GM19043 (cell line): Measurements from ENCODE around the gene SSU72.
"Not testable (repeated sequence)": the region's sequence is repeated elsewhere in the genome, so short reads cannot be mapped to it uniquely, and the experiment has no call there.

Experiments used
- ATAC-seq: cut with Tn5 transposase; IDR thresholded peaks from one replicate; pipeline ENCODE4 v1.9.1; 2021; ENCODE audit warnings: low read depth; ENCODE audit not compliant: unreplicated experiment

Gene SSU72

GRCh38 chr1:1597275-1597930 lies 22.7 kb upstream of the SSU72 start:
- no peak for ATAC-seq

DNA sequence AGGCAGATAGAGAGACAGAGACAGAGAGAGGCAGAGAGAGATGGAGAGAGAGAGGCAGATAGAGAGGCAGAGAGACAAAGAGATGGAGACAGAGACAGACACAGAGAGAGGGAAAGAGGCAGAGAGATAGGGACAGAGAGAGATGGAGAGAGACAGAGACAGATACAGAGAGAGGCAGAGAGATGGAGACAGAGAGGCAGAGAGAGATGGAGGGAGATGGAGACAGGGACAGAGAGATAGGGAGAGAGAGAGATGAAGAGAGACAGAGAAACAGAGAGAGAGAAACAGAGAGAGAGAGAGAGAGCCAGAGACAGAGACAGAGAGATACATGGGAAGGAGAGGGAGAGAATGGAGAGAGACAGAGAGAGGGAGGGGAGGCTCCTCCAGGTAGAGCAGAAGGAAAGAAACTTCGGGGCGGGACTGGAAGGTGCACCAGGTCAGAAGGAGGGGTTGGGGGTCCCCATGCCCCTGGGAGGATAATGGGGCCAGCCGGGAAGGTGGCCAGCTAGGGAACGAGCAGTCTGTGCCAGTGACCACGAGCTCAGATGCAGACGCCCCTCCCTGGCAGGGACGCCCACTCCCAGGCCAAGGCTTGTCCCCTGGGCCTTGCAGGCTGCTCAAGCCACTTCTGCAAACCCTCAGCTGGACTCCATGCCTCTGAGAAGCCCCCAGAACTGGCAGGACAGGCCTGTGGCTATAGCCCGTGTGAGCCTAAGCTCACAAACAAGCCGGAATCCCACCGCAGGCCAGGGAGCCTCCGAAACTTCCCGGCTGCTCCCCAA lies 22.0 kb upstream of the SSU72 start:
- ATAC-seq, result no peak

- not testable (repeated sequence) for ATAC-seq
Observed at GRCh38 chr1:1595341-1595740, 20.7 kb upstream of the SSU72 start.

DNA sequence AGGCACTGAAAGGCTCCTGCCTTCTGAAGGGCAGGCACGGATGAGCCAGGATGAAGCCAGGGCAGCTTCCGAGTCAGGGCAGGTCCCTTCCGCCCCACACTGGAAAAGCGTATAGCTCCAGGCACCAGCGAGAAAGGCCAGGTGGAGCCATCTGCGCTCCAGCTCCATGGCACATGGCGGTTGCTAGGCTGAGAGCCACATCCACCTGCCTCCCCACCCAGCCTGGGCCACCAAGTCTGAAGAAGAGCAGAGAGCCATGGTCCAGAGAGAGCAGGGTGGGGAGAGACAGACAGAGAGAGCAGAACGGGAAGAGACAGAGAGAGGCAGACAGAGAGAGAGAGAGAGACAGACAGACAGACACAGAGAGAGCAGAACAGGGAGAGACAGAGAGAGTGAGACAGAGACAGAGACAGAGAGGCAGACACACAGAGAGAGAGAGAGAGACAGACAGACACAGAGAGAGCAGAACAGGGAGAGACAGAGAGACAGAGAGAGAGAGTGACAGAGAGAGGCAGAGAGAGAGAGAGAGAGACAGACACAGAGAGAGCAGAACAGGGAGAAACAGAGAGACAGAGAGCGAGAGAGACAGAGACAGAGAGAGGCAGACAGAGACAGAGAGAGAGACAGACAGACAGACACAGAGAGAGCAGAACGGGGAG lies 20.1 kb upstream of the SSU72 start:
- ATAC-seq, result no peak

GRCh38 chr1:1593834-1594601 lies 19.4 kb upstream of the SSU72 start:
- no peak for ATAC-seq

- ATAC-seq, result no peak
Observed at GRCh38 chr1:1591452-1591851, 16.8 kb upstream of the SSU72 start.

- ATAC-seq, result no peak
Observed at GRCh38 chr1:1583347-1584010, 8.8 kb upstream of the SSU72 start.

GRCh38 chr1:1582585-1583346 lies 8.1 kb upstream of the SSU72 start:
- no peak for ATAC-seq

- ATAC-seq, result no peak
Observed at GRCh38 chr1:1578371-1578940, 3.8 kb upstream of the SSU72 start.

- no peak for ATAC-seq
Observed at GRCh38 chr1:1577367-1578011, 2.8 kb upstream of the SSU72 start.

GRCh38 chr1:1573843-1574720 lies 581 bp downstream of the SSU72 start:
- peak; percentile 54 for ATAC-seq

GRCh38 chr1:1569341-1569740 lies 5.3 kb downstream of the SSU72 start:
- ATAC-seq, result no peak

DNA sequence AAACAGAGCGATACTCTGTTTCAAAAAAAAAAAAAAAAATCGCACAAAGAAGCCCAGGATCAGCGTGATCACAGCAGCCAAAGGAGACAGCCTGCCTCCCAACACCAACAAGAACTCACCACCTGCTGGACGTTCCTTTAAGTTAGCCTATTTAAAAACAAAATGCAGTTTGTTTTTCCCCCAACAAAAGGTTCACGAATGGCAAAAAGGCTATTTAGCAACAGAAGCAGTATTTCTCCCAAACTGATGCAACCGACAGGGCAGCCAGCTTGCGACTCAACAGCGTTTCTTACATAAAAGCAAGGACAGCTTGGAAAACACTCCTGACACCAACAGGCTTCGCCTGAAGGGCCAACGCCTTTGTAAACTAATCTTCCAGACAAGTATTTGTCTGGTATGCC lies 6.8 kb downstream of the SSU72 start:
- ATAC-seq, result no peak

DNA sequence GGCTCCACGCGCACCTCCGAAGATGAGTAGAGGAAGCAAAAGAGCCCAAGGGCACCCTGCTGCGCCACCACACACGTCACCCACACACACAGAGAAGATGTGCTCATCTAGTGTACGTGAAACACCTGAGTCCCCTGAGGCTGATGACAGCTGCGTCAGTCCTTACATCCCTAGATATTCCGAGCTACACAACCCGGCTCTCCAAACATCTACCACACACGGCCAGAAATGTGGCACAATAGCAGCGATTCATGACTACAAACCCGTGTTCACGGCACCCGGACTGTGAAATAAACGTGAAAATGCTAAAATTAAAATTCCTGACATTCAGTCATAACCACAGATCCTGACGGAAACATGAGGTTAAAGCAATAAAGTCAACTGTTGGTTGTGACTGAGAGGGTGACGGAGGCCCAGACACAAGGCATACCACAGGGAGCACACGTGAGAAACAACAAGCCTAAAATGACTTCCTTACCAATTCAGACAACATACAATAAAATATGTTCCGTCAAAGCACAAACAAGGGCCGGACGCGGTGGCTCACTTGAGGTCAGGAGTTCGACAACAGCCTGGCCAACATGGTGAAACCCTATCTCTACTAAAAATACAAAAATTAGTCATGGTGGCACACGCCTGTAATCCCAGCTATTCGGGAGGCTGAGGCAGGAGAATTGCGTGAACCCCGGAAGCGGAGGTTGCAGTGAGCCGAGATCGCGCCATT lies 7.3 kb downstream of the SSU72 start:
- no peak for ATAC-seq

DNA sequence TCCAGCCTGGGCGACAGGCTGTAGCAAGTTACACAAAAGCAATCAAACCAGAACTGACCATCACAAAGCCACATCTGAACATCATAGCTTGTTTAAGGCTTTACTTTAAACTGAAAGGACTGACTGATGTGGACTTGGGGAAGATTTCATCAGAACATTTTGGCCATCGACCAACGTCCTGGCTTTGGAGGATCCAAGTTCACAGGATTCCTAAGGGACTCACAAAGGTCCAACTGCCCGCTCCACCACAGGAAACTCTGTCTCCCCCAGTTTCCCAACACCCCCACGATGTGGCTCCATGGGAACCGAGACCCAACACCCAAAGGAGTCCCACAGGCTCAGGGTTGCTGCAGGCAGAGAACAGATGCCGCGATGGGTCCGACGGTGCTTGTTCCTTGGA lies 9.3 kb downstream of the SSU72 start:
- ATAC-seq, result no peak

- no peak for ATAC-seq
Observed at GRCh38 chr1:1564268-1564667, 10.4 kb downstream of the SSU72 start.

GRCh38 chr1:1563688-1564087 lies 11.0 kb downstream of the SSU72 start:
- no peak for ATAC-seq
